Measurements from ENCODE around the gene ABCB11.

ABCB11 gene

DNA sequence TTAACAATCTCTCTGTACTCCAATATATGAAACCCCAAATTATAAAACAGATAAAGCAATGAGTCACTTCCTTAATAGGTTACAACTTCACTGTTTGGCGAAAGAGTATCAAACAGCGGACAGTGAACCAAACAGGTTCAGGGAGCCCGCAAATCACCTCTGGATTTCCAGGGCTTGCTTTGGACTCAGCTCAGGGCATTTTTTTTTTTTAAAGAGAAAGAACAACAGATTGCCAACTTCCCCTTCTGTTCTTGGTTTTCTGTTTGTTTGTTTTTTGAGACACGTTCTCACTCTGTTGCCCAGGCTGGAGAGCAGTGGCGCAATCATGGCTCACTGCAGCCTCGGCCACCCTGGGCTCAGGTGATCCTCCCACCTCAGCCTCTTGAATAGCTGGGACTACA lies 52.7 kb downstream of the ABCB11 start:
- TF ChIP-seq NFRKB (IDR thresholded peaks at IDR 0.05), result no peak
- TF ChIP-seq TARDBP (IDR thresholded peaks at IDR 0.05), result no peak
- no peak for TF ChIP-seq SUZ12 (IDR thresholded peaks at IDR 0.05)
- TF ChIP-seq LEF1 (IDR thresholded peaks at IDR 0.05; ENCODE audit: borderline replicate concordance), result no peak
- TF ChIP-seq BHLHE40 (IDR thresholded peaks at IDR 0.05; ENCODE audit: borderline replicate concordance), result no peak
- no peak for TF ChIP-seq FOXK2 (IDR thresholded peaks at IDR 0.05)
- no peak for TF ChIP-seq ZNF384 (IDR thresholded peaks at IDR 0.05)
- TF ChIP-seq FOXA1 (IDR thresholded peaks at IDR 0.05), result no peak
- TF ChIP-seq ARNT (IDR thresholded peaks at IDR 0.05), result no peak
- no peak for TF ChIP-seq L3MBTL2 (conservative IDR thresholded peaks at IDR 0.05)
- TF ChIP-seq SP1 (IDR thresholded peaks at IDR 0.05), result no peak
- TF ChIP-seq CTBP1 (IDR thresholded peaks at IDR 0.05; ENCODE audit: borderline replicate concordance), result no peak
- TF ChIP-seq FOXM1 (IDR thresholded peaks at IDR 0.05; ENCODE audit: borderline replicate concordance), result no peak
- TF ChIP-seq HDGF (IDR thresholded peaks at IDR 0.05; ENCODE audit: borderline replicate concordance), result no peak
- no peak for TF ChIP-seq ELF4 (IDR thresholded peaks at IDR 0.05)
- TF ChIP-seq, protein P1, sequence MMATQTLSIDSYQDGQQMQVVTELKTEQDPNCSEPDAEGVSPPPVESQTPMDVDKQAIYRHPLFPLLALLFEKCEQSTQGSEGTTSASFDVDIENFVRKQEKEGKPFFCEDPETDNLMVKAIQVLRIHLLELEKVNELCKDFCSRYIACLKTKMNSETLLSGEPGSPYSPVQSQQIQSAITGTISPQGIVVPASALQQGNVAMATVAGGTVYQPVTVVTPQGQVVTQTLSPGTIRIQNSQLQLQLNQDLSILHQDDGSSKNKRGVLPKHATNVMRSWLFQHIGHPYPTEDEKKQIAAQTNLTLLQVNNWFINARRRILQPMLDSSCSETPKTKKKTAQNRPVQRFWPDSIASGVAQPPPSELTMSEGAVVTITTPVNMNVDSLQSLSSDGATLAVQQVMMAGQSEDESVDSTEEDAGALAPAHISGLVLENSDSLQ (IDR thresholded peaks at IDR 0.05), result no peak
- CTCF ChIA-PET, result no interaction called here
- no peak for DNase-seq (ENCODE audit: extremely low spot score)
- POLR2A ChIA-PET, result no interaction called here

DNA sequence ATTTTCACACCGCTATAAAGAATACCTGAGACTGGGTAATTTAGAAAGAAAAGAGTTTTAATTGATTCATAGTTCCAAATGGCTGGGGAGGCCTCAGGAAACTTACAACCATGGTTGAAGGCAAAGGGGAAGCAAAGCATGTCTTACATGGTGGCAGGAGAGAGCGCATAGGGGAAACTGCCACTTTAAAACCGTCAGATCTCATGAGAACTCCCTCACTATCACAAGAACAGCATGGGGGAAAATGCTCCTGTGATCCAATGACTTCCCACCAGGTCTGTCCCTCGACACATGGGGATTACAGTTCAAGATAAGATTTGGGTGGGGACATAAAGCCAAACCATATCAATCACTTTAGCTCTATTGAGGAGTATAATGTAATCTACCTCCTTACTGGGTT lies 53.5 kb downstream of the ABCB11 start:
- POLR2A ChIA-PET, result no interaction called here
- CTCF ChIA-PET, result interaction anchor here (0.6 kb wide), 1 partner anchor 447 kb away, joined by 3 read pairs; no protein-coding TSS in a partner anchor
- no peak for DNase-seq (ENCODE audit: extremely low spot score)
- no peak for TF ChIP-seq SP1 (IDR thresholded peaks at IDR 0.05)
- TF ChIP-seq ELF4 (IDR thresholded peaks at IDR 0.05), result no peak
- TF ChIP-seq TARDBP (IDR thresholded peaks at IDR 0.05), result no peak
- TF ChIP-seq BHLHE40 (IDR thresholded peaks at IDR 0.05; ENCODE audit: borderline replicate concordance), result no peak
- no peak for TF ChIP-seq ZNF384 (IDR thresholded peaks at IDR 0.05)
- TF ChIP-seq L3MBTL2 (conservative IDR thresholded peaks at IDR 0.05), result no peak
- no peak for TF ChIP-seq HDGF (IDR thresholded peaks at IDR 0.05; ENCODE audit: borderline replicate concordance)
- no peak for TF ChIP-seq FOXM1 (IDR thresholded peaks at IDR 0.05; ENCODE audit: borderline replicate concordance)
- no peak for TF ChIP-seq NFRKB (IDR thresholded peaks at IDR 0.05)
- TF ChIP-seq FOXK2 (IDR thresholded peaks at IDR 0.05), result no peak

DNA sequence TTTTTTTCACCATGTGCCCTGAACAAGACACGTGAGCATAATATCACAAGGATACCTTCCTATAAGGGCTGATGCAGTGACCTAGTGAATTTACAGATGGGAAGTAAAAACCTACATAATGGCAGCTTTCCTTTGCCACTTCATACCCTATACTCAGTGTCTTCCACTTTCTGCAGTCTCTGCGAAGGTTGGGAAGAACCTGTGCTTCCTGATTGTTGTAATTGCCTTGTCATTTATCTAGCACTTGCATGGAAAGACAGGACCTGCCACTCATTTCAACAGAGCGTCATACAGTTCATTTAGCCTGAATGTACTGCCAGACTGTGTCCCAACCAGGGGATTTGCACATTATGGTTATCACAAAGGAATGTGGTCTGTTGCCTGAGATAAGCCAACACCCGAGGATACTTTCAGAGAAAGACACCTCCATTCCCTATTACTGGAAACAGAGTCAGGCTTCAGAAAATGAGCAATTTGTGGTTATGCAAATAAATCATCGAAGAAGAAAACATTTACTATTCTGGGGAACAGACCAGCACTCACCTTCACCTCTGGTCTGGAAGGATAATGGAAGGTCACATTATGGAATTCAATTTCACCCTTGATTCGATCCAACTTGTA lies 55.0 kb downstream of the ABCB11 start:
- DNase-seq (ENCODE audit: extremely low spot score), result no peak
- POLR2A ChIA-PET, result no interaction called here
- CTCF ChIA-PET, result no interaction called here
- TF ChIP-seq TARDBP (IDR thresholded peaks at IDR 0.05) (no peak), CTBP1 (IDR thresholded peaks at IDR 0.05; ENCODE audit: borderline replicate concordance) (no peak), ARNT (IDR thresholded peaks at IDR 0.05) (no peak), SUZ12 (IDR thresholded peaks at IDR 0.05) (no peak), LEF1 (IDR thresholded peaks at IDR 0.05; ENCODE audit: borderline replicate concordance) (no peak), HDGF (IDR thresholded peaks at IDR 0.05; ENCODE audit: borderline replicate concordance) (no peak), ZNF384 (IDR thresholded peaks at IDR 0.05) (no peak), FOXK2 (IDR thresholded peaks at IDR 0.05) (no peak), ELF4 (IDR thresholded peaks at IDR 0.05) (no peak), L3MBTL2 (conservative IDR thresholded peaks at IDR 0.05) (no peak), BHLHE40 (IDR thresholded peaks at IDR 0.05; ENCODE audit: borderline replicate concordance) (no peak), NFRKB (IDR thresholded peaks at IDR 0.05) (no peak), FOXM1 (IDR thresholded peaks at IDR 0.05; ENCODE audit: borderline replicate concordance) (no peak), SP1 (IDR thresholded peaks at IDR 0.05) (no peak), FOXA1 (IDR thresholded peaks at IDR 0.05) (no peak)
- TF ChIP-seq, protein P1 (IDR thresholded peaks at IDR 0.05), result no peak

DNA sequence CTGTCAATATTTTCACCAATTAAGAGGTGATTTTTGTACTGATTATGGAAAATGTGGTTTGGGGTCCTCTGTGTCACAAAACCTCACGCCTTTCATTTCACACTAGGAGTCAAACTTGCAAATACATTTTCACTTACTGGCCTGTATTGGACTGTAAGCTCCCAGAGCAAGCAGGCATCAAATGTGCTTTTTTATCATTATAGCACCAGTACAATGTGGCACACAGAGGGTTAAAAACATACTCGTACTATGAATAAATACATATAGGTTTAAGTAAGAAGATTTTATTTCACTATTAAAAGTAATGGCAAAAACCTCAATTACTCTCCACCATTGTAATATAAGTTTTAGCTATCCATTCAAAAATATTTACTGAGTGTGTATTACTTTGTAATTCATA lies 56.7 kb downstream of the ABCB11 start:
- no peak for DNase-seq (ENCODE audit: extremely low spot score)
- POLR2A ChIA-PET, result no interaction called here
- CTCF ChIA-PET, result no interaction called here
- TF ChIP-seq L3MBTL2 (conservative IDR thresholded peaks at IDR 0.05) (no peak), SUZ12 (IDR thresholded peaks at IDR 0.05) (no peak), CTBP1 (IDR thresholded peaks at IDR 0.05; ENCODE audit: borderline replicate concordance) (no peak), ELF4 (IDR thresholded peaks at IDR 0.05) (no peak), HDGF (IDR thresholded peaks at IDR 0.05; ENCODE audit: borderline replicate concordance) (no peak), FOXM1 (IDR thresholded peaks at IDR 0.05; ENCODE audit: borderline replicate concordance) (no peak), BHLHE40 (IDR thresholded peaks at IDR 0.05; ENCODE audit: borderline replicate concordance) (no peak), LEF1 (IDR thresholded peaks at IDR 0.05; ENCODE audit: borderline replicate concordance) (no peak), TARDBP (IDR thresholded peaks at IDR 0.05) (no peak)
- TF ChIP-seq, protein P1 (IDR thresholded peaks at IDR 0.05), result no peak

DNA sequence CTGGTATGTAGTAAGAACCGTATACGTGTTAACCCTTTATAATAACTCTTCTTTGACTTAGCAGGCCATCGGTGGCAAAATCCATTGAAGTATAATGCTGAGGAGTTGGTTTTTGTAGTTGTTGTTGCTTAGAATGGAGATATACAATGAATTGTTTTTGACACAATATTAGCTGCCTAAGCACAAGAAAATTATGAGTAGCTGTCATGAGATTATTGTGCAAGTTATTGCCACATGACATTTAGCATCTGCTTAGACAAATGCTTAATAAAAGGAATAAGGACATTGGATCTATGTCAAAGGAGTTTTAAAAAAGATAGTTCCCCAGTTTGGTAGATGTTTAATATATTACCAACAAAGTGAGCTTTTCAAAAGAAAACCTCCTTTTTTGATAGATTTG lies 59.9 kb downstream of the ABCB11 start:
- CTCF ChIA-PET, result interaction anchor here (0.5 kb wide), 1 partner anchor 384 kb away, joined by 3 read pairs; no protein-coding TSS in a partner anchor

More for the DNA sequence above, 59.9 kb downstream of the ABCB11 start:
- TF ChIP-seq HDGF (IDR thresholded peaks at IDR 0.05; ENCODE audit: borderline replicate concordance) (no peak), LEF1 (IDR thresholded peaks at IDR 0.05; ENCODE audit: borderline replicate concordance) (no peak), ZNF384 (IDR thresholded peaks at IDR 0.05) (no peak), TARDBP (IDR thresholded peaks at IDR 0.05) (no peak), NFRKB (IDR thresholded peaks at IDR 0.05) (no peak), SP1 (IDR thresholded peaks at IDR 0.05) (no peak), BHLHE40 (IDR thresholded peaks at IDR 0.05; ENCODE audit: borderline replicate concordance) (no peak), ARNT (IDR thresholded peaks at IDR 0.05) (no peak), SUZ12 (IDR thresholded peaks at IDR 0.05) (no peak), FOXK2 (IDR thresholded peaks at IDR 0.05) (no peak), CTBP1 (IDR thresholded peaks at IDR 0.05; ENCODE audit: borderline replicate concordance) (no peak), FOXM1 (IDR thresholded peaks at IDR 0.05; ENCODE audit: borderline replicate concordance) (no peak), ELF4 (IDR thresholded peaks at IDR 0.05) (no peak)
- POLR2A ChIA-PET, result no interaction called here
- no peak for DNase-seq (ENCODE audit: extremely low spot score)

Measured in HEK293T (cell line).